Body of pancreas (tissue), 4 donors: ENCODE data around the gene PHAX. TPM values are rescaled to one million over a fixed set of nuclear protein-coding genes. Genes with fewer than 3 reads are reported as not detected.
"Not testable (repeated sequence)": the region's sequence is repeated elsewhere in the genome, so short reads cannot be mapped to it uniquely, and the experiment has no call there.

Source experiments
- ATAC-seq: fragments of 150-250 bp; one replicate; pipeline ENCODE4 v1.9.1; 2016
- DNase-seq, 4 donors: peaks; one replicate each; pipeline ENCODE4 v3.0.0-alpha.2; 2019
- H3K27ac ChIP-seq, 4 donors: fragments of 200-600 bp; sonication (generic); 1 replicate in 3 of 4; 2 replicates in 1 of 4; pipeline versions ENCODE4 v1.5.1 to v1.6.1; 2016 to 2019; ENCODE audit warnings: mild to moderate bottlenecking in 1 of 4, mixed read lengths in 1 of 4, moderate library complexity in 1 of 4
- H3K27me3 ChIP-seq, 2 donors: fragments of 200-600 bp; sonication (generic); one replicate each; pipeline ENCODE4 v1.6.0; 2016; ENCODE audit warnings: mild to moderate bottlenecking in 1 of 2
- H3K36me3 ChIP-seq, 2 donors: fragments of 200-600 bp; sonication (generic); replicated peaks in 1 of 2; 2 replicates each; pipeline ENCODE4 v1.5.1; 2016; ENCODE audit warnings: low read depth in 2 of 2; ENCODE audit not compliant: insufficient read depth in 1 of 2
- H3K4me1 ChIP-seq: fragments of 200-600 bp; sonication (generic); one replicate; pipeline ENCODE4 v1.6.0; 2016
- H3K4me3 ChIP-seq, 2 donors: fragments of 200-600 bp; sonication (generic); 1 replicate in 1 of 2; 2 replicates in 1 of 2; pipeline ENCODE4 v1.5.1; 2016 to 2019
- H3K9me3 ChIP-seq, 3 donors: fragments of 200-600 bp; sonication (generic); 1 replicate in 2 of 3; 2 replicates in 1 of 3; pipeline ENCODE4 v1.5.1; 2016
- CTCF ChIP-seq, 7 experiments: fragments of 450-650 bp in 4 of 7; fragments of 200-600 bp in 3 of 7; sonication (generic) in 3 of 7; IDR thresholded peaks; one replicate each; pipeline ENCODE4 v1.5.1; 2016 to 2019; ENCODE audit warnings: antibody characterized with exemption in 7 of 7
- POLR2A ChIP-seq, 3 donors: fragments of 450-650 bp; IDR thresholded peaks; one replicate each; pipeline ENCODE4 v1.6.1; 2016; ENCODE audit warnings: antibody characterized with exemption in 3 of 3, mild to moderate bottlenecking in 2 of 3
- WGBS, 2 donors: methylation state at CpG; one replicate each; pipeline ENCODE4 v1.1.5; 2017; 5-methylcytosine and 5-hydroxymethylcytosine counted together
- intact Hi-C: fragments of 100-400 bp; cut with DNase I; formaldehyde crosslinking; loops from one replicate; pipeline ENCODE4 v1.15.1; 2023
- total RNA-seq, 2 donors: library from RNA; depleted of rRNA; stranded (reverse); fragments of >200 nt; gene quantifications; one replicate each; pipeline ENCODE4 v1.1.0, GENCODE V29; 2016

The PHAX gene
- total RNA-seq, 2 donors from 2014 or later = 24.6 to 26.7 TPM

DNA sequence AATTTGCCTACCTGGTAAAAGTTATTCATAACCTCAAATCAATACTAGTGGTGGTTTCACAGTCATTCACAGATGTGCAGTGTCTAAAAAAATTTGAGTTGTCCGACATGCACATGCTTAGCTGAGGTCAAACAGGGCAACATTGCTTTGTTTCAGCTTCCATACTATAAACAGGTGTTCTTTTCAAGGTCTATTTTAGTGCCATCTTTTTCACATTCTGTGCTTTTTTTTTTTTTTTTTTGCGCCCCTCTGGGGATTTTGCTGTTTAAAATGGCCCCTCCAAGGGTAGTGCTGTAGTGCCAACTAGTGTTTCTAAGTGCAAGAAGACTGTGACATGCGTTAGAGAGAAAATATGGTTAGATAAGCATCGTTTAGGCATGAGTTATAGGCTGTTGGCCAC, 14.5 kb downstream of the PHAX start:
- DNase-seq = no peak
- no peak for ATAC-seq
- TF ChIP-seq POLR2A (IDR thresholded peaks at IDR 0.05) = no peak
- TF ChIP-seq CTCF (IDR thresholded peaks at IDR 0.05) = no peak
- Histone ChIP-seq H3K4me1 (no peaks in the 10 kb centered on the region), H3K36me3 (peaks cover 0 to 10% of the 10 kb centered on the region in 2 donors), H3K4me3 (no peak overlapping the region), H3K27me3 (no peaks in the 10 kb centered on the region), H3K9me3 (no peaks in the 10 kb centered on the region), H3K27ac (no peak overlapping the region)
- intact Hi-C loops = no loop called here
- WGBS, 2 donors = 81 to 84% methylated on average over 4 of the region's 4 CpGs

DNA sequence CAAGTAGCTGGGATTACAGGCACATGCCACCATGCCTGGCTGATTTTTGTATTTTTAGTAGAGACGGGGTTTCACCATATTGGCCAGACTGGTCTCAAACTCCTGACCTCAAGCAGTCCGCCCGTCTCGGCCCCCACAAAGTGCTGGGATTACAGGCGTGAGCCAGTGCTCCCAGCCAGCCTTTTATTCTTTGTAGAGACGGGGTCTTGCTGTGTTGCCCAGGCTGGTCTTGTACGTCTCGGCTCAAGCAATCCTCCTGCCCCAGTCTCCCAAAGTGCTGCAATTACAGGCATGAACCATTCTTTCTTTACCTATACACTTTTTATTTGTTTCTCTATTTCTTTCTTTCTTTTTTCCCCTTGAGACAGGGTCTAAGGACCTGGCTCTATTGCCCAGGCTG, 16.9 kb downstream of the PHAX start:
- H3K4me1 ChIP-seq, H3K27ac ChIP-seq, ATAC-seq, intact Hi-C loops, H3K4me3 ChIP-seq, DNase-seq, H3K27me3 ChIP-seq, H3K36me3 ChIP-seq, H3K9me3 ChIP-seq: not testable (repeated sequence)
- WGBS, 2 donors = 90 to 96% methylated on average over 8 of the region's 8 CpGs

DNA sequence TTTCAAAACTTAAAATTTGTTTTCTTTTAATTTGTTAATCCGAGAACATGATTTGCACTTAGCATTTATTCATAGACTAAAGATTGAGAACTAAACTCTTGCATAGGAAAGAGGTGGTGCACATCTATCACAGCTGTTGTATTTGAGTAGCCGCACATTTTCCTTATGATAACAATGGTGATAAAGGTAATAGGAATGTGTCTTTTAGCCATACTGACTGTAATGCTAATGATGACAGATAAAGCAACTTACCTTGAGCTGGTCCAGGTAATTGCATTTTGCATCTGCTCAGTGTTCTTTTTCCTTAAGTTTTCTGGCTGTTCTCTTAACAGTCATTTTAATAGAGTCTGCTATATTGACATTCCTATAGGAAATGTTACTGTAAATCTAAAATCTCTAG, 19.0 kb downstream of the PHAX start:
- peaks cover 0 to 10% of the 10 kb centered on the region in 2 donors for H3K36me3 ChIP-seq
- H3K27ac ChIP-seq = no peak overlapping the region
- WGBS, 2 donors = 78 to 80% methylated on average over 2 of the region's 2 CpGs
- ATAC-seq = no peak
- H3K4me1 ChIP-seq = no peaks in the 10 kb centered on the region
- no peak overlapping the region for H3K4me3 ChIP-seq
- H3K9me3 ChIP-seq = no peaks in the 10 kb centered on the region
- no peak for DNase-seq
- H3K27me3 ChIP-seq = no peaks in the 10 kb centered on the region
- TF ChIP-seq POLR2A (IDR thresholded peaks at IDR 0.05) (no peak), CTCF (IDR thresholded peaks at IDR 0.05) (no peak)
- intact Hi-C loops = no loop called here

DNA sequence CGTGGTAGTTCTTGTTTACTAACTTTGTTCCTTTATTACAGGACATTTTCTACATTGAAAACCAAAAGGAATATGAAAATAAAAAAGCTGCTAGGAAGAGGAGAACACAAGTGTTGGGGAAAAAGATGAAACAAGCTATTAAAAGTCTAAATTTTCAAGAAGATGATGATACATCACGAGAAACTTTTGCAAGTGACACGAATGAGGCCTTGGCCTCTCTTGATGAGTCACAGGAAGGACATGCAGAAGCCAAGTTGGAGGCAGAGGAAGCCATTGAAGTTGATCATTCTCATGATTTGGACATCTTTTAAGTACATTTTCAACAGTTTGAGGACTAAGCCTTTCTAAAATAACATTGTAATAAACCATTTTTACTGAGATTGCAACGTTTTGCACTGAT, 23.8 kb downstream of the PHAX start:
- intact Hi-C loops = no loop called here
- Histone ChIP-seq H3K27ac (peak overlapping the region in 1 of 4 donors; percentile 5), H3K27me3 (no peaks in the 10 kb centered on the region), H3K4me3 (no peak overlapping the region), H3K9me3 (no peaks in the 10 kb centered on the region), H3K36me3 (peaks cover 0 to 5% of the 10 kb centered on the region in 2 donors), H3K4me1 (no peaks in the 10 kb centered on the region)
- DNase-seq = no peak
- no peak for TF ChIP-seq POLR2A (IDR thresholded peaks at IDR 0.05)
- no peak for TF ChIP-seq CTCF (IDR thresholded peaks at IDR 0.05)
- 59 to 65% methylated on average over 4 of the region's 4 CpGs for WGBS, 2 donors
- ATAC-seq = no peak

GRCh38 chr5:126628102-126628501, 27.4 kb downstream of the PHAX start:
- Histone ChIP-seq H3K27ac (no peak overlapping the region), H3K4me3 (no peak overlapping the region), H3K27me3 (no peaks in the 10 kb centered on the region), H3K4me1 (no peaks in the 10 kb centered on the region), H3K36me3 (peaks cover 0 to 2% of the 10 kb centered on the region in 2 donors), H3K9me3 (no peaks in the 10 kb centered on the region)
- TF ChIP-seq POLR2A (IDR thresholded peaks at IDR 0.05) = no peak
- no peak for TF ChIP-seq CTCF (IDR thresholded peaks at IDR 0.05)
- no peak for DNase-seq
- no peak for ATAC-seq
- intact Hi-C loops = no loop called here
- WGBS, 2 donors = 73 to 76% methylated on average over 10 to 11 of the region's 11 CpGs
